Neural progenitor cell (in vitro differentiated cells): ENCODE measurements around the gene ZBTB20. TPM values are rescaled to one million over a fixed set of nuclear protein-coding genes. Genes with fewer than 3 reads are reported as not detected.

ENCODE experiments used
- DNase-seq: peaks from one replicate; pipeline ENCODE4 v3.0.0-alpha.2; 2016; ENCODE audit warnings: low spot score
- H2AFZ ChIP-seq: fragments of 200-600 bp; sonication (generic); replicated peaks from 2 replicates; pipeline ENCODE4 v1.6.1; 2016; ENCODE audit warnings: antibody characterized with exemption
- H3F3A ChIP-seq: fragments of 200-600 bp; sonication (generic); 2 replicates; pipeline ENCODE4 v1.6.1; 2016; ENCODE audit warnings: antibody characterized with exemption, low read depth
- H3K27ac ChIP-seq: fragments of 200-600 bp; sonication (generic); 2 replicates; pipeline ENCODE4 v1.5.1; 2016; ENCODE audit warnings: mild to moderate bottlenecking
- H3K27me3 ChIP-seq: fragments of 200-600 bp; sonication (generic); 2 replicates; pipeline ENCODE4 v1.6.1; 2016; ENCODE audit warnings: mild to moderate bottlenecking, moderate library complexity
- H3K36me3 ChIP-seq: fragments of 200-600 bp; sonication (generic); 2 replicates; pipeline ENCODE4 v1.5.1; 2016
- H3K4me1 ChIP-seq: fragments of 200-600 bp; sonication (generic); 2 replicates; pipeline ENCODE4 v1.6.1; 2016; ENCODE audit warnings: mixed run types
- H3K4me2 ChIP-seq: fragments of 200-600 bp; sonication (generic); 2 replicates; pipeline ENCODE4 v1.6.1; 2016
- H3K4me3 ChIP-seq: fragments of 200-600 bp; sonication (generic); 2 replicates; pipeline ENCODE4 v1.5.1; 2016
- H3K79me2 ChIP-seq: fragments of 200-600 bp; sonication (generic); 2 replicates; pipeline ENCODE4 v1.6.1; 2016; ENCODE audit warnings: low read depth
- H3K9ac ChIP-seq: fragments of 200-600 bp; sonication (generic); 2 replicates; pipeline ENCODE4 v1.6.1; 2016
- H3K9me3 ChIP-seq: fragments of 200-600 bp; sonication (generic); 2 replicates; pipeline ENCODE4 v1.5.1; 2016; ENCODE audit warnings: low read depth
- H4K20me1 ChIP-seq: fragments of 200-600 bp; sonication (generic); 2 replicates; pipeline ENCODE4 v1.6.1; 2016; ENCODE audit warnings: low read depth
- H3K27ac Mint-ChIP-seq: 3 replicates; pipeline ENCODE4 v1.8.0; 2021; ENCODE audit warnings: mixed read lengths
- H3K27me3 Mint-ChIP-seq: 2 replicates; pipeline ENCODE4 v1.8.0; 2022; ENCODE audit warnings: low read depth, mild to moderate bottlenecking, inconsistent platforms, moderate library complexity, mixed read lengths; ENCODE audit not compliant: insufficient read depth
- H3K36me3 Mint-ChIP-seq: 3 replicates; pipeline ENCODE4 v1.8.0; 2021; ENCODE audit warnings: mixed read lengths
- H3K4me1 Mint-ChIP-seq: 3 replicates; pipeline ENCODE4 v1.8.0; 2021; ENCODE audit warnings: mixed read lengths
- H3K4me3 Mint-ChIP-seq: 3 replicates; pipeline ENCODE4 v1.8.0; 2021; ENCODE audit warnings: mild to moderate bottlenecking, moderate library complexity, mixed read lengths
- H3K9me3 Mint-ChIP-seq: 3 replicates; pipeline ENCODE4 v1.8.0; 2020; ENCODE audit warnings: mixed read lengths
- EZH2 ChIP-seq: fragments of 200-600 bp; sonication (generic); IDR thresholded peaks from 2 replicates; pipeline ENCODE4 v1.6.1; 2017; ENCODE audit warnings: antibody characterized with exemption, mild to moderate bottlenecking, moderate library complexity
- EZH2phosphoT487 ChIP-seq: fragments of 200-600 bp; sonication (generic); IDR thresholded peaks from 2 replicates; pipeline ENCODE4 v1.6.1; 2017; ENCODE audit warnings: antibody characterized with exemption
- total RNA-seq: library from RNA; depleted of rRNA; stranded (reverse); fragments of >200 nt; gene quantifications from 2 replicates; pipeline ENCODE4 v1.2.3, GENCODE V29; 2015; ENCODE audit warnings: low replicate concordance
- TF ChIP-seq, protein P1 (sequence below): fragments of 200-600 bp; sonication (generic); IDR thresholded peaks from 2 replicates; pipeline ENCODE4 v1.5.1; 2017; ENCODE audit warnings: antibody characterized with exemption, mild to moderate bottlenecking

ZBTB20 gene
- total RNA-seq, 1 donor from 2014 or later, result 1.9 TPM

DNA sequence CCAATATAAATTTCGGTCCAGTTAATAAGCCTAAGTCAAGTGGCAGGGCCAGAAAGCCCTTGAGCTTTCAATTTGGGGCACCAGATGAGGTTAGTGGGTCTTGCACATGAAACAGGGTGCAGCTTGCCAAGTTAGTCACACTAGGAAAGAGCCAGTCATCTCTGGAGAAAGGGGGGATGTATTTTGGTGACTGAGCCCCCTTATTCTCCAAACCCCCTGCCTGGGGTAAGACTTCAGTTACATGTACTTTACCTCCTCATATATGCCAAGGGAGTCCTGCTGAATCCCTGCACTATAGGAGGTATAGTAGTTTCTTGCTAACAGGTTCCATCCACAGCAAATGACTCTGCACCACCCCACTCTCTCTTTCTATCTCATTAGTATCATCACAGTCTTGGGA lies 790.6 kb downstream of the ZBTB20 start:
- no peak overlapping the region for H3K27ac ChIP-seq
- Mint-ChIP-seq H3K4me3 (peak overlapping the region; percentile 3), H3K27me3 (no peaks in the 10 kb centered on the region), H3K27ac (no peak overlapping the region), H3K4me1 (peaks cover 5% of the 10 kb centered on the region), H3K9me3 (no peaks in the 10 kb centered on the region), H3K36me3 (peaks cover 1% of the 10 kb centered on the region)
- H3K4me3 ChIP-seq, result no peak overlapping the region
- no peak overlapping the region for H3K9ac ChIP-seq
- peaks cover 10% of the 10 kb centered on the region for H4K20me1 ChIP-seq
- peak overlapping the region; percentile 72 for H3K4me2 ChIP-seq
- peaks cover 14% of the 10 kb centered on the region for H3F3A ChIP-seq
- no peak for DNase-seq
- H3K4me1 ChIP-seq, result peaks cover 29% of the 10 kb centered on the region
- H3K36me3 ChIP-seq, result no peaks in the 10 kb centered on the region
- H3K27me3 ChIP-seq, result no peaks in the 10 kb centered on the region
- H2AFZ ChIP-seq, result no peak overlapping the region
- H3K79me2 ChIP-seq, result no peaks in the 10 kb centered on the region
- TF ChIP-seq, protein P1, sequence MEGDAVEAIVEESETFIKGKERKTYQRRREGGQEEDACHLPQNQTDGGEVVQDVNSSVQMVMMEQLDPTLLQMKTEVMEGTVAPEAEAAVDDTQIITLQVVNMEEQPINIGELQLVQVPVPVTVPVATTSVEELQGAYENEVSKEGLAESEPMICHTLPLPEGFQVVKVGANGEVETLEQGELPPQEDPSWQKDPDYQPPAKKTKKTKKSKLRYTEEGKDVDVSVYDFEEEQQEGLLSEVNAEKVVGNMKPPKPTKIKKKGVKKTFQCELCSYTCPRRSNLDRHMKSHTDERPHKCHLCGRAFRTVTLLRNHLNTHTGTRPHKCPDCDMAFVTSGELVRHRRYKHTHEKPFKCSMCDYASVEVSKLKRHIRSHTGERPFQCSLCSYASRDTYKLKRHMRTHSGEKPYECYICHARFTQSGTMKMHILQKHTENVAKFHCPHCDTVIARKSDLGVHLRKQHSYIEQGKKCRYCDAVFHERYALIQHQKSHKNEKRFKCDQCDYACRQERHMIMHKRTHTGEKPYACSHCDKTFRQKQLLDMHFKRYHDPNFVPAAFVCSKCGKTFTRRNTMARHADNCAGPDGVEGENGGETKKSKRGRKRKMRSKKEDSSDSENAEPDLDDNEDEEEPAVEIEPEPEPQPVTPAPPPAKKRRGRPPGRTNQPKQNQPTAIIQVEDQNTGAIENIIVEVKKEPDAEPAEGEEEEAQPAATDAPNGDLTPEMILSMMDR, result no peak
- TF ChIP-seq EZH2phosphoT487, result no peak
- H3K9me3 ChIP-seq, result no peaks in the 10 kb centered on the region

DNA sequence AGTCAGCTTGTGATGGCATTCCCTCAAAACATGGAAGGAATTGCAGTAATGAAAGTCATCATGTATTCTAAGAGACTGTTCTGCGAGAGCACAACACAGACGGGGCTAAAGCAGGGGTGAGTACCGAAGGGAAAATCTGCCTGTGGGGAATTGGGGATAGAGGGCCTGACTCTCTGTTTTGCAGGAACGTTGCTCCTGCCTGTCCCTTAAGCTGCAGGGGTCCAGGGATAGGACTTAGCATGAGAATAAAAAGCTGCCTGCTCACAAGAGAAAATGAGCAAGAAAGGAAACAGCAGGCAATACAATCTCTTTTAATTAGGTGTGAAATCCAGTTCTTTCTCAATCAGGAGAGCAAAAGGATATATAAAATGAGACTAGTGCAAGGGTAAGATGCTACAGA lies 791.0 kb downstream of the ZBTB20 start:
- peak overlapping the region; percentile 72 for H3K4me2 ChIP-seq

DNA sequence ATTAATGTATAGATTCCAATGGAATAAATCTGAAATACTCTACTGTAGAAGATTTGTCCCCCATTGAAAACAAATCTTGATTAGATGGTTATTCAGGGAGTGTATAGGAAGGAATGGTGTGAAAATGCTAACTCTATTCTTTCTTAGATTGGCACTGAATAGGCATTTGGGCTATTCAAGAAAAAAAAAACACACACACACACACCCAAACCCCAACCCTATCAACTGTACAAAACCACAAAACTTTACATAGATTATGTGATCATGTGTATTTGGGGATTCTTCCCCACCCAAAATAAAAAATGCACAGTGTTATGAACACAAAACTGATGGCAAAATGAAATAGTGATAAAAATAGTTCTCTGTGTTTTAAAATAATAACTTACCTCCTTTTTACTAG lies 791.4 kb downstream of the ZBTB20 start:
- peak overlapping the region; percentile 72 for H3K4me2 ChIP-seq
- H4K20me1 ChIP-seq, result peaks cover 10% of the 10 kb centered on the region
- no peak for DNase-seq
- H3F3A ChIP-seq, result peaks cover 14% of the 10 kb centered on the region
- no peaks in the 10 kb centered on the region for H3K27me3 Mint-ChIP-seq
- peaks cover 5% of the 10 kb centered on the region for H3K4me1 Mint-ChIP-seq
- no peak overlapping the region for H3K4me3 Mint-ChIP-seq
- H3K9ac ChIP-seq, result no peak overlapping the region
- H3K9me3 Mint-ChIP-seq, result no peaks in the 10 kb centered on the region
- H3K9me3 ChIP-seq, result no peaks in the 10 kb centered on the region
- H3K27me3 ChIP-seq, result no peaks in the 10 kb centered on the region
- no peak for TF ChIP-seq EZH2
- TF ChIP-seq, protein P1, result no peak
- TF ChIP-seq EZH2phosphoT487, result no peak
- H3K36me3 ChIP-seq, result no peaks in the 10 kb centered on the region
- H3K4me3 ChIP-seq, result peak overlapping the region; percentile 34
- no peak overlapping the region for H3K27ac Mint-ChIP-seq
- H3K36me3 Mint-ChIP-seq, result peaks cover 4% of the 10 kb centered on the region
- peak overlapping the region; percentile 86 for H3K27ac ChIP-seq
- no peaks in the 10 kb centered on the region for H3K79me2 ChIP-seq
- peak overlapping the region; percentile 57 for H2AFZ ChIP-seq
- peaks cover 29% of the 10 kb centered on the region for H3K4me1 ChIP-seq

More for the DNA sequence above, 791.0 kb downstream of the ZBTB20 start:
- peaks cover 29% of the 10 kb centered on the region for H3K4me1 ChIP-seq
- H4K20me1 ChIP-seq, result peaks cover 10% of the 10 kb centered on the region
- Mint-ChIP-seq H3K27ac (no peak overlapping the region), H3K36me3 (peaks cover 1% of the 10 kb centered on the region), H3K4me3 (no peak overlapping the region), H3K27me3 (no peaks in the 10 kb centered on the region), H3K9me3 (no peaks in the 10 kb centered on the region), H3K4me1 (peaks cover 5% of the 10 kb centered on the region)
- peak; percentile 84 for DNase-seq
- peaks cover 14% of the 10 kb centered on the region for H3F3A ChIP-seq
- no peaks in the 10 kb centered on the region for H3K36me3 ChIP-seq
- H3K9ac ChIP-seq, result no peak overlapping the region
- no peaks in the 10 kb centered on the region for H3K27me3 ChIP-seq
- no peak for TF ChIP-seq EZH2phosphoT487
- TF ChIP-seq, protein P1, result no peak
- TF ChIP-seq EZH2, result no peak
- peak overlapping the region; percentile 86 for H3K27ac ChIP-seq
- H3K9me3 ChIP-seq, result no peaks in the 10 kb centered on the region
- peak overlapping the region; percentile 34 for H3K4me3 ChIP-seq
- peak overlapping the region; percentile 57 for H2AFZ ChIP-seq
- H3K79me2 ChIP-seq, result no peaks in the 10 kb centered on the region

DNA sequence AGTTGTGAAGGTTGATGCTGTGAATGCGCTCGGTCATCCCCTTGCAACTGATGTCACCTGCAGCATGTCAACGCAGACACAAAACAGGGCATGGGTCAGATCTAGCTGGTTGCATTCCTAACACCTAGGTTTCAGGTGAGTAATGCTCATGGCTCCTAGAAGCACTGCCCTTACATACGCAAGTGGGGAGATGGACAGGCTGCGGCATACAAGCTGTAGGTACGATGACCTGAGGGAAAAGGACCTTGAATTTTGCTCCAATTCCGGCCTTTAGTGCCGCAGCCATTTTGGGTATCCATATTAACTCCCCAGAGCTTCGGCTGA lies 795.3 kb downstream of the ZBTB20 start:
- no peaks in the 10 kb centered on the region for H3K9me3 Mint-ChIP-seq
- H3K4me3 ChIP-seq, result no peak overlapping the region

More for the DNA sequence above, 795.3 kb downstream of the ZBTB20 start:
- Histone ChIP-seq H3K36me3 (no peaks in the 10 kb centered on the region), H2AFZ (no peak overlapping the region), H3K4me1 (peaks cover 21% of the 10 kb centered on the region), H4K20me1 (peaks cover 10% of the 10 kb centered on the region), H3K79me2 (no peaks in the 10 kb centered on the region), H3K27me3 (no peaks in the 10 kb centered on the region), H3K9me3 (no peaks in the 10 kb centered on the region), H3F3A (peaks cover 14% of the 10 kb centered on the region), H3K9ac (no peak overlapping the region), H3K4me2 (no peak overlapping the region), H3K27ac (no peak overlapping the region)
- H3K36me3 Mint-ChIP-seq, result peaks cover 13% of the 10 kb centered on the region
- no peaks in the 10 kb centered on the region for H3K27me3 Mint-ChIP-seq
- no peaks in the 10 kb centered on the region for H3K4me1 Mint-ChIP-seq
- no peak for DNase-seq
- H3K4me3 Mint-ChIP-seq, result no peak overlapping the region
- no peak overlapping the region for H3K27ac Mint-ChIP-seq
- TF ChIP-seq EZH2, result no peak
- TF ChIP-seq, protein P1, result no peak
- no peak for TF ChIP-seq EZH2phosphoT487
